ENCODE results near the gene CD52. TPM values are rescaled to one million over a fixed set of nuclear protein-coding genes. Genes with fewer than 3 reads are reported as not detected.
A peak's percentile ranks its signal among the peaks of the same experiment; 100 is the strongest.

Gene CD52
- total and polyA plus RNA-seq, 2 of the 13 experiments (the other 11 are each of a cell fraction or from before 2014, with no cell fraction given), result 0.32 TPM; not detected in 1

DNA sequence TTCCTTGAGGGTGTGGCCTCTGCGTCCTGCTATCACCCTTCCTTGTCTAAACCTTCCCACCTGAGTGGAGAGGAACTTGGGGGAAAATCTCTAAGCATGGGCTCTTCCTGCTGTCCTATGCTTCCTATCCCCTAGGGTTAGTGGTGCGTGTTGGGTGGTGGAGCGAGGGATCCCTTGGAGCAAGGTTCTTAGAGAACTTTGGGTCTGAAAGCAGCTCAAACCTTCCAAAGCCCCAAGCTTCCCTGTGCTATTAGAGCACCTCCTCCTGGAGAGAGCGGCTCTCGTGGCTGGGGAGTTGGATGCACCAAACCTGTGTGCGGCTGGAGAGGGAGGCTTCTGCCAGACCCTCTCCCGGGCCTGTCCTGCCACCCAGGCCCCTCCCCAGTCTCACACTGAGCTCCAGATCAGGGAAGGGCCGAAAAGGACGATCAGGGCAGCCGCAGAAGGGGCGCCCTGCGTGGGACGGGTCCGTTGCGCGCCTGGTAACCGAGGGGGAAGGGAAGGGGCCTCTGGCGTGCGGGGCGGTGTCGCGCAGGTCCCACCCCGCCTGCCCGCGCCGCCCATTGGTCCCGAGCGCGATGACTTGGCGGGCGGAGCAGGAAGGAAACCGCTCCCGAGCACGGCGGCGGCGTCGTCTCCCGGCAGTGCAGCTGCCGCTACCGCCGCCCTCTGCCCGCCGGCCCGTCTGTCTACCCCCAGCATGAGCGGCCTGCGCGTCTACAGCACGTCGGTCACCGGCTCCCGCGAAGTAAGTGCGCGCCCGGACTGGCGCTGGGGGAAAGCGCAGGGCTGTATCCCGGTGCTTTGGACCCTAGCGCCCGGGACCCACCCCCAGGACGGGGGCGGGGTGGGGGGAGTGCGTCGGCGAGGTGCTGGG, 38.1 kb upstream of the CD52 start, which contains the start of gene SH3BGRL3 (continued):
- TF ChIP-seq, protein P1, sequence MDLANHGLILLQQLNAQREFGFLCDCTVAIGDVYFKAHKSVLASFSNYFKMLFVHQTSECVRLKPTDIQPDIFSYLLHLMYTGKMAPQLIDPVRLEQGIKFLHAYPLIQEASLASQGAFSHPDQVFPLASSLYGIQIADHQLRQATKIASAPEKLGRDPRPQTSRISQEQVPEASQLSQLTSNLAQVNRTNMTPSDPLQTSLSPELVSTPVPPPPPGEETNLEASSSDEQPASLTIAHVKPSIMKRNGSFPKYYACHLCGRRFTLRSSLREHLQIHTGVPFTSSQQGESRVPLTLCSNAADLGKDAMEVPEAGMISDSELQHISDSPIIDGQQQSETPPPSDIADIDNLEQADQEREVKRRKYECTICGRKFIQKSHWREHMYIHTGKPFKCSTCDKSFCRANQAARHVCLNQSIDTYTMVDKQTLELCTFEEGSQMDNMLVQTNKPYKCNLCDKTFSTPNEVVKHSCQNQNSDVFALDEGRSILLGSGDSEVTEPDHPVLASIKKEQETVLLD (CRISPR knock-in tag; IDR thresholded peaks at IDR 0.05; ENCODE audit: low read depth), result 0 out of 2 replicates have a peak, but pooled peaks have one; percentile 15
- TF ChIP-seq ZNF660 (CRISPR knock-in tag; IDR thresholded peaks at IDR 0.05; ENCODE audit: borderline replicate concordance, low read depth) (no peak), ZEB1 (IDR thresholded peaks at IDR 0.05; ENCODE audit: insufficient replicate concordance, low read depth) (no peak), TEAD3 (CRISPR knock-in tag; optimal IDR thresholded peaks at IDR 0.05; ENCODE audit: borderline replicate concordance) (no peak), KMT2B (CRISPR knock-in tag; IDR thresholded peaks at IDR 0.05) (peak; percentile 67), ZNF343 (CRISPR knock-in tag; IDR thresholded peaks at IDR 0.05) (peak; percentile 77; the same call in 1 of the 2 replicates), FOXO1 (CRISPR knock-in tag; IDR thresholded peaks at IDR 0.05) (peak; percentile 31), TCF12 (IDR thresholded peaks at IDR 0.05) (no peak), TCF12 (CRISPR knock-in tag; IDR thresholded peaks at IDR 0.05) (peak; percentile 29; the same call in 1 of the 2 replicates), SRF (IDR thresholded peaks at IDR 0.05; ENCODE audit: low read depth, low read length) (no peak), ZNF496 (CRISPR knock-in tag; IDR thresholded peaks at IDR 0.05; ENCODE audit: insufficient replicate concordance) (no peak), ZNF207 (IDR thresholded peaks at IDR 0.05; ENCODE audit: borderline replicate concordance) (no peak)
- TF ChIP-seq, protein P2, sequence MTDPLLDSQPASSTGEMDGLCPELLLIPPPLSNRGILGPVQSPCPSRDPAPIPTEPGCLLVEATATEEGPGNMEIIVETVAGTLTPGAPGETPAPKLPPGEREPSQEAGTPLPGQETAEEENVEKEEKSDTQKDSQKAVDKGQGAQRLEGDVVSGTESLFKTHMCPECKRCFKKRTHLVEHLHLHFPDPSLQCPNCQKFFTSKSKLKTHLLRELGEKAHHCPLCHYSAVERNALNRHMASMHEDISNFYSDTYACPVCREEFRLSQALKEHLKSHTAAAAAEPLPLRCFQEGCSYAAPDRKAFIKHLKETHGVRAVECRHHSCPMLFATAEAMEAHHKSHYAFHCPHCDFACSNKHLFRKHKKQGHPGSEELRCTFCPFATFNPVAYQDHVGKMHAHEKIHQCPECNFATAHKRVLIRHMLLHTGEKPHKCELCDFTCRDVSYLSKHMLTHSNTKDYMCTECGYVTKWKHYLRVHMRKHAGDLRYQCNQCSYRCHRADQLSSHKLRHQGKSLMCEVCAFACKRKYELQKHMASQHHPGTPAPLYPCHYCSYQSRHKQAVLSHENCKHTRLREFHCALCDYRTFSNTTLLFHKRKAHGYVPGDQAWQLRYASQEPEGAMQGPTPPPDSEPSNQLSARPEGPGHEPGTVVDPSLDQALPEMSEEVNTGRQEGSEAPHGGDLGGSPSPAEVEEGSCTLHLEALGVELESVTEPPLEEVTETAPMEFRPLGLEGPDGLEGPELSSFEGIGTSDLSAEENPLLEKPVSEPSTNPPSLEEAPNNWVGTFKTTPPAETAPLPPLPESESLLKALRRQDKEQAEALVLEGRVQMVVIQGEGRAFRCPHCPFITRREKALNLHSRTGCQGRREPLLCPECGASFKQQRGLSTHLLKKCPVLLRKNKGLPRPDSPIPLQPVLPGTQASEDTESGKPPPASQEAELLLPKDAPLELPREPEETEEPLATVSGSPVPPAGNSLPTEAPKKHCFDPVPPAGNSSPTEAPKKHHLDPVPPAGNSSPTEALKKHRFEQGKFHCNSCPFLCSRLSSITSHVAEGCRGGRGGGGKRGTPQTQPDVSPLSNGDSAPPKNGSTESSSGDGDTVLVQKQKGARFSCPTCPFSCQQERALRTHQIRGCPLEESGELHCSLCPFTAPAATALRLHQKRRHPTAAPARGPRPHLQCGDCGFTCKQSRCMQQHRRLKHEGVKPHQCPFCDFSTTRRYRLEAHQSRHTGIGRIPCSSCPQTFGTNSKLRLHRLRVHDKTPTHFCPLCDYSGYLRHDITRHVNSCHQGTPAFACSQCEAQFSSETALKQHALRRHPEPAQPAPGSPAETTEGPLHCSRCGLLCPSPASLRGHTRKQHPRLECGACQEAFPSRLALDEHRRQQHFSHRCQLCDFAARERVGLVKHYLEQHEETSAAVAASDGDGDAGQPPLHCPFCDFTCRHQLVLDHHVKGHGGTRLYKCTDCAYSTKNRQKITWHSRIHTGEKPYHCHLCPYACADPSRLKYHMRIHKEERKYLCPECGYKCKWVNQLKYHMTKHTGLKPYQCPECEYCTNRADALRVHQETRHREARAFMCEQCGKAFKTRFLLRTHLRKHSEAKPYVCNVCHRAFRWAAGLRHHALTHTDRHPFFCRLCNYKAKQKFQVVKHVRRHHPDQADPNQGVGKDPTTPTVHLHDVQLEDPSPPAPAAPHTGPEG (CRISPR knock-in tag; IDR thresholded peaks at IDR 0.05), result no peak
- TF ChIP-seq, protein P3, sequence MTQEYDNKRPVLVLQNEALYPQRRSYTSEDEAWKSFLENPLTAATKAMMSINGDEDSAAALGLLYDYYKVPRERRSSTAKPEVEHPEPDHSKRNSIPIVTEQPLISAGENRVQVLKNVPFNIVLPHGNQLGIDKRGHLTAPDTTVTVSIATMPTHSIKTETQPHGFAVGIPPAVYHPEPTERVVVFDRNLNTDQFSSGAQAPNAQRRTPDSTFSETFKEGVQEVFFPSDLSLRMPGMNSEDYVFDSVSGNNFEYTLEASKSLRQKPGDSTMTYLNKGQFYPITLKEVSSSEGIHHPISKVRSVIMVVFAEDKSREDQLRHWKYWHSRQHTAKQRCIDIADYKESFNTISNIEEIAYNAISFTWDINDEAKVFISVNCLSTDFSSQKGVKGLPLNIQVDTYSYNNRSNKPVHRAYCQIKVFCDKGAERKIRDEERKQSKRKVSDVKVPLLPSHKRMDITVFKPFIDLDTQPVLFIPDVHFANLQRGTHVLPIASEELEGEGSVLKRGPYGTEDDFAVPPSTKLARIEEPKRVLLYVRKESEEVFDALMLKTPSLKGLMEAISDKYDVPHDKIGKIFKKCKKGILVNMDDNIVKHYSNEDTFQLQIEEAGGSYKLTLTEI (CRISPR knock-in tag; conservative IDR thresholded peaks at IDR 0.05), result no peak
- TF ChIP-seq, protein P4, sequence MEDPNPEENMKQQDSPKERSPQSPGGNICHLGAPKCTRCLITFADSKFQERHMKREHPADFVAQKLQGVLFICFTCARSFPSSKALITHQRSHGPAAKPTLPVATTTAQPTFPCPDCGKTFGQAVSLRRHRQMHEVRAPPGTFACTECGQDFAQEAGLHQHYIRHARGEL (CRISPR knock-in tag; IDR thresholded peaks at IDR 0.05), result no peak
- TF ChIP-seq, protein P5, sequence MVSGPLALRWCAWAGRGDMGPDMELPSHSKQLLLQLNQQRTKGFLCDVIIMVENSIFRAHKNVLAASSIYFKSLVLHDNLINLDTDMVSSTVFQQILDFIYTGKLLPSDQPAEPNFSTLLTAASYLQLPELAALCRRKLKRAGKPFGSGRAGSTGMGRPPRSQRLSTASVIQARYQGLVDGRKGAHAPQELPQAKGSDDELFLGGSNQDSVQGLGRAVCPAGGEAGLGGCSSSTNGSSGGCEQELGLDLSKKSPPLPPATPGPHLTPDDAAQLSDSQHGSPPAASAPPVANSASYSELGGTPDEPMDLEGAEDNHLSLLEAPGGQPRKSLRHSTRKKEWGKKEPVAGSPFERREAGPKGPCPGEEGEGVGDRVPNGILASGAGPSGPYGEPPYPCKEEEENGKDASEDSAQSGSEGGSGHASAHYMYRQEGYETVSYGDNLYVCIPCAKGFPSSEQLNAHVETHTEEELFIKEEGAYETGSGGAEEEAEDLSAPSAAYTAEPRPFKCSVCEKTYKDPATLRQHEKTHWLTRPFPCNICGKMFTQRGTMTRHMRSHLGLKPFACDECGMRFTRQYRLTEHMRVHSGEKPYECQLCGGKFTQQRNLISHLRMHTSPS (CRISPR knock-in tag; IDR thresholded peaks at IDR 0.05; ENCODE audit: low read depth), result no peak

Data from HepG2 (cell line).